ENCODE results near the gene PFN1.

Gene PFN1

GRCh38 chr17:4948166-4948930 lies at the start of gene PFN1:
Gene PFN1, minus strand, starts transcription at chr17:4948530. Its CDS starts 136 bp downstream, at chr17:4948394.
- peak; percentile 86 for DNase-seq (ENCODE audit: low read depth)

- peak; percentile 81 for DNase-seq (ENCODE audit: low read depth)
Observed at GRCh38 chr17:4997302-4998026, 49.1 kb upstream of the PFN1 start, which contains the start of the genes INCA1 and KIF1C. Gene INCA1, minus strand, starts transcription at chr17:4997522. Its CDS starts 3,085 bp downstream, at chr17:4994437. Gene KIF1C, plus strand, starts transcription at chr17:4997950. Its CDS starts 2,297 bp downstream, at chr17:5000247.

- no peak for DNase-seq (ENCODE audit: low read depth)
Observed at GRCh38 chr17:4994081-4994595, 45.8 kb upstream of the PFN1 start.

- DNase-seq (ENCODE audit: low read depth), result no peak
Observed at GRCh38 chr17:4987767-4988567, 39.6 kb upstream of the PFN1 start.

GRCh38 chr17:4986951-4987766 lies 38.8 kb upstream of the PFN1 start, which contains the start of gene CAMTA2:
Gene CAMTA2, minus strand, starts transcription at chr17:4987675. Its CDS starts 1,453 bp downstream, at chr17:4986222.
- peak; percentile 79 for DNase-seq (ENCODE audit: low read depth)

GRCh38 chr17:4986403-4986802 lies 38.1 kb upstream of the PFN1 start:
- no peak for DNase-seq (ENCODE audit: low read depth)

- no peak for DNase-seq (ENCODE audit: low read depth)
Observed at GRCh38 chr17:4982305-4982704, 34.0 kb upstream of the PFN1 start.

- DNase-seq (ENCODE audit: low read depth), result no peak
Observed at GRCh38 chr17:4980644-4981216, 32.4 kb upstream of the PFN1 start.

- DNase-seq (ENCODE audit: low read depth), result no peak
Observed at GRCh38 chr17:4978726-4979125, 30.4 kb upstream of the PFN1 start.

- DNase-seq (ENCODE audit: low read depth), result no peak
Observed at GRCh38 chr17:4974115-4974670, 25.9 kb upstream of the PFN1 start.

GRCh38 chr17:4973256-4974114 lies 25.2 kb upstream of the PFN1 start:
- DNase-seq (ENCODE audit: low read depth), result no peak

- DNase-seq (ENCODE audit: low read depth), result no peak
Observed at GRCh38 chr17:4972752-4973151, 24.4 kb upstream of the PFN1 start.

- no peak for DNase-seq (ENCODE audit: low read depth)
Observed at GRCh38 chr17:4972322-4972721, 24.0 kb upstream of the PFN1 start.

GRCh38 chr17:4971826-4972225 lies 23.5 kb upstream of the PFN1 start:
- DNase-seq (ENCODE audit: low read depth), result no peak

GRCh38 chr17:4970273-4970672 lies 21.9 kb upstream of the PFN1 start:
- no peak for DNase-seq (ENCODE audit: low read depth)

GRCh38 chr17:4969551-4970173 lies 21.3 kb upstream of the PFN1 start:
- DNase-seq (ENCODE audit: low read depth), result no peak

- DNase-seq (ENCODE audit: low read depth), result no peak
Observed at GRCh38 chr17:4969047-4969550, 20.8 kb upstream of the PFN1 start.

- no peak for DNase-seq (ENCODE audit: low read depth)
Observed at GRCh38 chr17:4968486-4969046, 20.2 kb upstream of the PFN1 start.

Data from stimulated activated CD8-positive, alpha-beta memory T cell treated with anti-CD3 and anti-CD28 coated beads, Interleukin-12 subunit alpha, Interleukin-12 subunit beta, amount 100 ng/mL, for 1 hour (primary cell).